K562 (cell line): ENCODE data around the gene RAB3GAP2. TPM values are rescaled to one million over a fixed set of nuclear protein-coding genes. Genes with fewer than 3 reads are reported as not detected.
A peak's percentile ranks its signal among the peaks of the same experiment; 100 is the strongest.

Experiments used
- ATAC-seq: fragments of 200-7000 bp; cut with Tn5 transposase; 3 replicates; pipeline ENCODE4 v1.9.1; 2020; ENCODE audit warnings: moderate library complexity
- BruUV-seq: library from RNA; stranded (reverse); fragments of 400-500 nt; replicated peaks from 2 replicates; lab custom pipeline; 2021; lab: Mats Ljungman, UMichigan
- CTCF ChIA-PET: fragments of 300-600 bp; formaldehyde crosslinking; extraction: SDS; loops from one replicate; lab custom pipeline; 2021; ENCODE audit warnings: low intra/inter-chr PET ratio; lab: Yijun Ruan, JAX
- POLR2A ChIA-PET: fragments of 300-600, 350-650 bp; sonication (Branson Sonifier 250); formaldehyde crosslinking; extraction: SDS; loops from one replicate; lab custom pipeline; 2021; ENCODE audit warnings: antibody characterized with exemption, inconsistent platforms; lab: Yijun Ruan, JAX
- DNase-seq, 4 experiments: peaks; one replicate each; pipeline versions ENCODE4 v3.0.0 to v3.0.0-alpha.2; 2011 to 2018; ENCODE audit warnings: low spot score in 3 of 4, mixed read lengths in 3 of 4; ENCODE audit errors: extremely low read depth in 1 of 4
- FAIRE-seq: peaks from 2 replicates; lab custom pipeline; 2011; peaks lifted over from hg19 to GRCh38; lab: Jason Lieb, UNC
- H2AFZ ChIP-seq: 2 replicates; pipeline ENCODE4 v1.6.0; 2011; ENCODE audit warnings: low read depth, low read length, control low read depth, inconsistent platforms
- H3K27ac ChIP-seq: fragments of 200-600 bp; 3 replicates; pipeline ENCODE4 v1.8.0; 2011; ENCODE audit warnings: low read depth, mild to moderate bottlenecking, control low read depth, inconsistent platforms, low read length, moderate library complexity, mixed read lengths; ENCODE audit errors: extremely low read depth
- H3K27me3 ChIP-seq, 2 experiments: fragments of 300-600 bp in 1 of 2; 2 replicates in 1 of 2; 3 replicates in 1 of 2; pipeline versions ENCODE4 v1.6.0 to v1.8.0; 2011; ENCODE audit warnings: inconsistent platforms in 2 of 2, low read length in 2 of 2, mild to moderate bottlenecking in 1 of 2, mixed read lengths in 1 of 2, moderate library complexity in 1 of 2; ENCODE audit not compliant: control insufficient read depth in 2 of 2, insufficient read depth in 2 of 2
- H3K36me3 ChIP-seq: fragments of 300-600 bp; 3 replicates; pipeline ENCODE4 v1.8.0; 2011; ENCODE audit warnings: mild to moderate bottlenecking, low read length, inconsistent platforms; ENCODE audit not compliant: control insufficient read depth, insufficient read depth
- H3K4me1 ChIP-seq, 2 experiments: fragments of 200-600 bp in 1 of 2; replicated peaks in 1 of 2; 2 replicates in 1 of 2; 3 replicates in 1 of 2; pipeline versions ENCODE4 v1.5.1 to v1.8.0; 2011; ENCODE audit warnings: inconsistent platforms in 2 of 2, low read length in 2 of 2, mild to moderate bottlenecking in 1 of 2, mixed read lengths in 1 of 2, moderate library complexity in 1 of 2; ENCODE audit not compliant: control insufficient read depth in 2 of 2, insufficient read depth in 2 of 2
- H3K4me2 ChIP-seq: 2 replicates; pipeline ENCODE4 v1.6.1; 2011; ENCODE audit warnings: low read length, control low read depth, inconsistent platforms, mixed read lengths; ENCODE audit not compliant: insufficient read depth
- H3K4me3 ChIP-seq: fragments of 200-600 bp; sonication (generic), shearing (Covaris generic); 2 replicates; pipeline ENCODE4 v1.5.1; 2016; ENCODE audit warnings: control low read depth, inconsistent platforms
- H3K79me2 ChIP-seq: fragments of 200-600 bp; 3 replicates; pipeline ENCODE4 v1.8.0; 2011; ENCODE audit warnings: low read length, inconsistent platforms; ENCODE audit not compliant: control insufficient read depth, insufficient read depth
- H3K9ac ChIP-seq, 2 experiments: 2 replicates each; pipeline versions ENCODE4 v1.6.0 to v1.6.1; 2011; ENCODE audit warnings: low read depth in 2 of 2, low read length in 2 of 2, control low read depth in 1 of 2, inconsistent platforms in 1 of 2, mild to moderate bottlenecking in 1 of 2, mixed read lengths in 1 of 2; ENCODE audit not compliant: insufficient read depth in 1 of 2
- H3K9me1 ChIP-seq: one replicate; pipeline ENCODE4 v1.6.0; 2011; ENCODE audit warnings: inconsistent platforms, mild to moderate bottlenecking, low read length, moderate library complexity; ENCODE audit not compliant: control insufficient read depth, insufficient read depth
- H3K9me3 ChIP-seq: replicated peaks from 2 replicates; pipeline ENCODE4 v1.5.1; 2011; ENCODE audit warnings: low read depth, low read length, inconsistent platforms; ENCODE audit not compliant: control insufficient read depth, insufficient read depth
- H4K20me1 ChIP-seq: replicated peaks from 2 replicates; pipeline ENCODE4 v1.6.1; 2011; ENCODE audit warnings: low read length, inconsistent platforms, mixed read lengths; ENCODE audit not compliant: control insufficient read depth, insufficient read depth
- HDAC6 ChIP-seq: IDR thresholded peaks from 2 replicates; pipeline ENCODE4 v1.6.1; 2012; ENCODE audit warnings: low read depth, mild to moderate bottlenecking, control low read depth, inconsistent platforms, low read length, moderate library complexity
- KDM1A ChIP-seq, 2 experiments: fragments of 450-650 bp; IDR thresholded peaks; 2 replicates each; pipeline ENCODE4 v1.6.1; 2016; ENCODE audit warnings: mild to moderate bottlenecking in 2 of 2
- KLF16 ChIP-seq: IDR thresholded peaks from 2 replicates; pipeline ENCODE4 v1.6.1; 2016; ENCODE audit warnings: antibody characterized with exemption
- MAFG ChIP-seq: fragments of 450-650 bp; conservative IDR thresholded peaks from 2 replicates; pipeline ENCODE4 v1.6.1; 2016; ENCODE audit warnings: missing genetic modification characterization, missing compliant biosample characterization
- OTX1 ChIP-seq: fragments of 450-650 bp; formaldehyde crosslinking; IDR thresholded peaks from 2 replicates; pipeline ENCODE4 v1.4.0; 2022; ENCODE audit warnings: mild to moderate bottlenecking
- PCBP2 ChIP-seq: fragments of 200-400 bp; formaldehyde crosslinking; IDR thresholded peaks from 2 replicates; pipeline ENCODE4 v1.6.1; 2018; ENCODE audit warnings: low read length, low read depth, mild to moderate bottlenecking, moderate library complexity; ENCODE audit not compliant: poor library complexity, severe bottlenecking
- PTBP1 ChIP-seq: fragments of 200-400 bp; formaldehyde crosslinking; IDR thresholded peaks from 2 replicates; pipeline ENCODE4 v1.6.1; 2017; ENCODE audit warnings: low read depth, low read length
- ZNF253 ChIP-seq: fragments of 250-450 bp; sonication (Bioruptor Pico); conservative IDR thresholded peaks from 2 replicates; pipeline ENCODE4 v1.6.1; 2021; ENCODE audit warnings: mild to moderate bottlenecking
- ZNF639 ChIP-seq, 2 experiments: fragments of 200-800 bp in 1 of 2; sonication (Bioruptor generic) in 1 of 2; sonication (generic) in 1 of 2; formaldehyde crosslinking in 1 of 2; IDR thresholded peaks in 1 of 2; conservative IDR thresholded peaks in 1 of 2; 2 replicates each; pipeline versions ENCODE4 v1.5.0 to v1.6.1; 2016 to 2020; ENCODE audit warnings: missing compliant biosample characterization in 1 of 2, missing genetic modification characterization in 1 of 2, missing genetic modification reagents in 1 of 2
- ZNF77 ChIP-seq: fragments of 250-450 bp; sonication (Bioruptor Pico); IDR thresholded peaks from 2 replicates; pipeline ENCODE4 v1.5.0; 2020
- WGBS: fragments of 100-300 bp; shearing (Covaris generic); methylation state at CpG from one replicate; pipeline ENCODE4 v1.1.6; 2016; ENCODE audit warnings: low coverage, mixed read lengths; ENCODE audit not compliant: insufficient coverage; ENCODE audit errors: missing lambda C conversion rate; 5-methylcytosine and 5-hydroxymethylcytosine counted together
- in situ Hi-C: fragments of 300-500 bp; cut with MboI; formaldehyde crosslinking; loops from 4 replicates; pipeline ENCODE4 v1.15.0; 2018; ENCODE audit warnings: inconsistent platforms, mixed read lengths
- intact Hi-C: fragments of 100-400 bp; cut with micrococcal nuclease; formaldehyde crosslinking; loops from 2 replicates; pipeline ENCODE4 v1.14.2; 2022
- polyA plus RNA-seq, 8 experiments: library from polyadenylated mRNA; depleted of rRNA in 4 of 8; stranded (reverse) in 5 of 8; unstranded in 3 of 8; fragments of >200 nt; fragmentation: Nextera tagmentation in 2 of 8; fragmentation: Illumina TruSeq in 1 of 8; extraction: Ambion mirVana in 2 of 8; extraction: Trizol in 1 of 8; gene quantifications; 2 replicates each; pipeline versions ENCODE4 v1.2.1 to v1.2.3, GENCODE V29; 2011 to 2014; ENCODE audit warnings: inconsistent platforms in 1 of 8, missing spikeins in 1 of 8
- total RNA-seq, 7 experiments: library from RNA; depleted of rRNA in 6 of 7; stranded (reverse); fragments of >200 nt in 6 of 7; fragmentation: Illumina TruSeq in 2 of 7; extraction: Trizol in 2 of 7; gene quantifications; 2 replicates each; pipeline versions ENCODE4 v1.2.1 to v1.2.3, GENCODE V29; 2011 to 2021; ENCODE audit warnings: low replicate concordance in 1 of 7
- TF ChIP-seq, protein P1 (sequence below): fragments of 250-450 bp; sonication (Bioruptor Pico); IDR thresholded peaks from 2 replicates; pipeline ENCODE4 v1.4.0; 2020; ENCODE audit warnings: borderline replicate concordance
- TF ChIP-seq, protein P2 (sequence below): fragments of 450-650 bp; formaldehyde crosslinking; conservative IDR thresholded peaks from 2 replicates; pipeline ENCODE4 v1.4.0; 2022; ENCODE audit warnings: mild to moderate bottlenecking, missing genetic modification characterization
- TF ChIP-seq, protein P3 (sequence below): fragments of 250-450 bp; sonication (Bioruptor Pico); IDR thresholded peaks from 2 replicates; pipeline ENCODE4 v1.5.0; 2020; ENCODE audit warnings: mild to moderate bottlenecking

Gene RAB3GAP2
- total and polyA plus RNA-seq, 9 of the 15 experiments (the other 6 are each of a cell fraction or from before 2014, with no cell fraction given): 14.1 to 69.1 (median 32.2) TPM

DNA sequence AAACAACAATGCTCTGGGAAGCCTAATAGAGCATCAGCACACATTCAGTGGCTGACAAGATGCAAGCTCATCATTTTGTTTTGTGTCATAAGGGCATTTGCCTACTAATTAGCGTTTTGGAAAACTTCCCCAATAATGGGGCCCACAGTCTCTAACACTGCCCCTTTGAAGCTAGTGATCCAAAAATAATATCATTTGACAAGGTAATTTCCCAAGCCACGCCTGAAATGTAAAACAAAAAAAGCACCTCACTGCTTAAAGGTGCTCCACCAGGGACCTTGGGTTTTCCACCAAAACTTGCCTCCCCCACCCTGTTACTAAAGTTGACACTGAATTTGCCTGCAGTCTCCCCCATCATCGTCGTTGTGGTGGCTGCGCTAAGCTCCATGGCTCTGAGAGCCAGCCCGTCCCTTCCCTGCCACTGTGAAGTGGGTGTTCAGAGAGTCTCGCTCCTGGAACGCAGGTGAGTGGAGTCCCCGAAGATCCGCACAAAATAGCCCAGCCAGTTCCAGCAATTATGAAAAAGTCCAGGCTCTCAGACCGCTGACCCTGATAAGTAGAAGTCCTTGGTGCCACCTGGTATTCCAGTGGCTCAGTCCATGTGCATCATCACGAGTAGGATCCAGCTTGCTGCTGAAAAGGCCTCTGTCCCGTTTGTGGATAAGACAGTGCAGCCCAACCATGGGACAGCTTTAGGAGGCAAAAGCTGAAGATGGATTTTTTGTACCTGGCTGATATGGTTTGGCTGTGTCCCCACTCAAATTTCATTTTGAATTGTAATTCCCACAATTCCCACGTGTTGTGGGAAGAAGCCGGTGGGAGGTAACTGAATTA, 52.2 kb downstream of the RAB3GAP2 start:
- H3K27me3 ChIP-seq: no peaks in the 10 kb centered on the region
- no peak overlapping the region for H2AFZ ChIP-seq
- FAIRE-seq (no peak), ATAC-seq (peak; percentile 18), DNase-seq (no peak)
- BruUV-seq: no TSS peak
- in situ Hi-C loops (no loop called here), intact Hi-C loops (loop anchor here (2.0 to 5.0 kb wide), 3 partner anchors 53 to 383 kb away; partner anchors contain the start of gene RAB3GAP2)
- no peak overlapping the region for H3K4me2 ChIP-seq
- no peaks in the 10 kb centered on the region for H3K9me3 ChIP-seq
- H3K27ac ChIP-seq: no peak overlapping the region
- ChIA-PET CTCF (interaction anchor here (0.6 kb wide), 1 partner anchor 1207 kb away, joined by 3 read pairs; no protein-coding TSS in a partner anchor), POLR2A (interaction anchor here (2.1 kb wide), 1 partner anchor 10 kb away, joined by 7 read pairs; no protein-coding TSS in a partner anchor)
- H3K9ac ChIP-seq: 0 out of 4 replicates have a peak overlapping the region, but pooled peaks of 1 of the 2 experiments have one; percentile 14
- no peaks in the 10 kb centered on the region for H3K9me1 ChIP-seq
- H3K4me3 ChIP-seq: no peak overlapping the region
- 87% methylated on average over 15 of the region's 15 CpGs for WGBS
- peaks cover 27% of the 10 kb centered on the region for H3K79me2 ChIP-seq
- peaks cover 0 to 9% of the 10 kb centered on the region in 2 experiments; a peak in 1 of 5 replicates for H3K4me1 ChIP-seq
- no peaks in the 10 kb centered on the region for H4K20me1 ChIP-seq
- 0 out of 3 replicates have a peak, but pooled peaks cover 3% of the 10 kb centered on the region for H3K36me3 ChIP-seq
- TF ChIP-seq PTBP1 (no peak), KLF16 (no peak), KDM1A (IDR thresholded peaks at IDR 0.05) (no peak), OTX1 (CRISPR knock-in tag) (no peak), MAFG (tag) (peak; percentile 56), ZNF639 (CRISPR knock-in tag; conservative IDR thresholded peaks at IDR 0.05 in 1 of 2, IDR thresholded peaks at IDR 0.05 in 1 of 2) (no peak), HDAC6 (no peak), ZNF253 (CRISPR knock-in tag) (no peak), ZNF77 (CRISPR knock-in tag) (no peak), PCBP2 (no peak)
- TF ChIP-seq, protein P1, sequence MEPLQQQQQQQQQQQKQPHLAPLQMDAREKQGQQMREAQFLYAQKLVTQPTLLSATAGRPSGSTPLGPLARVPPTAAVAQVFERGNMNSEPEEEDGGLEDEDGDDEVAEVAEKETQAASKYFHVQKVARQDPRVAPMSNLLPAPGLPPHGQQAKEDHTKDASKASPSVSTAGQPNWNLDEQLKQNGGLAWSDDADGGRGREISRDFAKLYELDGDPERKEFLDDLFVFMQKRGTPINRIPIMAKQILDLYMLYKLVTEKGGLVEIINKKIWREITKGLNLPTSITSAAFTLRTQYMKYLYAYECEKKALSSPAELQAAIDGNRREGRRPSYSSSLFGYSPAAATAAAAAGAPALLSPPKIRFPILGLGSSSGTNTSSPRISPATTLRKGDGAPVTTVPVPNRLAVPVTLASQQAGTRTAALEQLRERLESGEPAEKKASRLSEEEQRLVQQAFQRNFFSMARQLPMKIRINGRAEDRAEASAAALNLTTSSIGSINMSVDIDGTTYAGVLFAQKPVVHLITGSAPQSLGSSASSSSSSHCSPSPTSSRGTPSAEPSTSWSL (CRISPR knock-in tag): no peak
- TF ChIP-seq, protein P2, sequence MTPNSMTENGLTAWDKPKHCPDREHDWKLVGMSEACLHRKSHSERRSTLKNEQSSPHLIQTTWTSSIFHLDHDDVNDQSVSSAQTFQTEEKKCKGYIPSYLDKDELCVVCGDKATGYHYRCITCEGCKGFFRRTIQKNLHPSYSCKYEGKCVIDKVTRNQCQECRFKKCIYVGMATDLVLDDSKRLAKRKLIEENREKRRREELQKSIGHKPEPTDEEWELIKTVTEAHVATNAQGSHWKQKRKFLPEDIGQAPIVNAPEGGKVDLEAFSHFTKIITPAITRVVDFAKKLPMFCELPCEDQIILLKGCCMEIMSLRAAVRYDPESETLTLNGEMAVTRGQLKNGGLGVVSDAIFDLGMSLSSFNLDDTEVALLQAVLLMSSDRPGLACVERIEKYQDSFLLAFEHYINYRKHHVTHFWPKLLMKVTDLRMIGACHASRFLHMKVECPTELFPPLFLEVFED: no peak
- TF ChIP-seq, protein P3, sequence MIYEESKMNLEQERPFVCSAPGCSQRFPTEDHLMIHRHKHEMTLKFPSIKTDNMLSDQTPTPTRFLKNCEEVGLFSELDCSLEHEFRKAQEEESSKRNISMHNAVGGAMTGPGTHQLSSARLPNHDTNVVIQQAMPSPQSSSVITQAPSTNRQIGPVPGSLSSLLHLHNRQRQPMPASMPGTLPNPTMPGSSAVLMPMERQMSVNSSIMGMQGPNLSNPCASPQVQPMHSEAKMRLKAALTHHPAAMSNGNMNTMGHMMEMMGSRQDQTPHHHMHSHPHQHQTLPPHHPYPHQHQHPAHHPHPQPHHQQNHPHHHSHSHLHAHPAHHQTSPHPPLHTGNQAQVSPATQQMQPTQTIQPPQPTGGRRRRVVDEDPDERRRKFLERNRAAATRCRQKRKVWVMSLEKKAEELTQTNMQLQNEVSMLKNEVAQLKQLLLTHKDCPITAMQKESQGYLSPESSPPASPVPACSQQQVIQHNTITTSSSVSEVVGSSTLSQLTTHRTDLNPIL (CRISPR knock-in tag): no peak
